Fibroblast of lung (primary cell): ENCODE data around the gene GABBR2.

Source experiments
- EZH2 ChIP-seq: IDR thresholded peaks from 2 replicates; pipeline ENCODE4 v1.5.1; 2012; ENCODE audit warnings: low read length, control low read depth, mild to moderate bottlenecking; ENCODE audit errors: missing control alignments
- TF ChIP-seq, protein P1 (sequence below), 2 donors: IDR thresholded peaks in 1 of 2; conservative IDR thresholded peaks in 1 of 2; 1 replicate in 1 of 2; 2 replicates in 1 of 2; pipeline ENCODE4 v1.5.1; 2011 to 2012; ENCODE audit warnings: low read length in 2 of 2, control low read depth in 1 of 2, inconsistent platforms in 1 of 2, low read depth in 1 of 2, mild to moderate bottlenecking in 1 of 2

DNA sequence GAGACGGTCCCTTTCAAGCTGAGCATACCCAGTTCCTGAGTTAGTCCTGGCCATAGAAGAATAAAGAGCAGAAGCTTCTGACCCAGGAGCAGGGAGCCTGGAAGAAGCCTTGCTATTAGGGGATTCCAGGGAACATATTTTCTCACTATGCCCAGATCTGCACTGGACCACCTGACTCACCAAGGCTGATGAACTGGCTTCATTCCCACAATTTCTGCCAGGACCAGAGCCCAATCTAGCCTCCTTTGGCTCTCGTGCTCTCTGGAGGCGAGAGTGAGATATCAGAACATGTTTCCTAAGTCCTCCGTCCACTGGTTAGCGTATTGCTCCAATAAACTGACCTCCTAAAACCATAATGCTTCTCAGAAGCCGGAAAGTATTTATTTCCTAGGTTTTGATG is 9.9 kb downstream of the GABBR2 start:
- TF ChIP-seq, protein P1, sequence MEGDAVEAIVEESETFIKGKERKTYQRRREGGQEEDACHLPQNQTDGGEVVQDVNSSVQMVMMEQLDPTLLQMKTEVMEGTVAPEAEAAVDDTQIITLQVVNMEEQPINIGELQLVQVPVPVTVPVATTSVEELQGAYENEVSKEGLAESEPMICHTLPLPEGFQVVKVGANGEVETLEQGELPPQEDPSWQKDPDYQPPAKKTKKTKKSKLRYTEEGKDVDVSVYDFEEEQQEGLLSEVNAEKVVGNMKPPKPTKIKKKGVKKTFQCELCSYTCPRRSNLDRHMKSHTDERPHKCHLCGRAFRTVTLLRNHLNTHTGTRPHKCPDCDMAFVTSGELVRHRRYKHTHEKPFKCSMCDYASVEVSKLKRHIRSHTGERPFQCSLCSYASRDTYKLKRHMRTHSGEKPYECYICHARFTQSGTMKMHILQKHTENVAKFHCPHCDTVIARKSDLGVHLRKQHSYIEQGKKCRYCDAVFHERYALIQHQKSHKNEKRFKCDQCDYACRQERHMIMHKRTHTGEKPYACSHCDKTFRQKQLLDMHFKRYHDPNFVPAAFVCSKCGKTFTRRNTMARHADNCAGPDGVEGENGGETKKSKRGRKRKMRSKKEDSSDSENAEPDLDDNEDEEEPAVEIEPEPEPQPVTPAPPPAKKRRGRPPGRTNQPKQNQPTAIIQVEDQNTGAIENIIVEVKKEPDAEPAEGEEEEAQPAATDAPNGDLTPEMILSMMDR (conservative IDR thresholded peaks at IDR 0.05 in 1 of 2, IDR thresholded peaks at IDR 0.05 in 1 of 2; ENCODE audit: low read depth in 1 of 2, low read length in 2 of 2), result no peak
- TF ChIP-seq EZH2, result no peak
